Stimulated activated CD8-positive, alpha-beta memory T cell treated with anti-CD3 and anti-CD28 coated beads, Interleukin-15, amount 100 ng/mL, for 4 hours (primary cell): ENCODE results near the gene GPR17.

Source experiments
- DNase-seq, 2 donors: peaks; one replicate each; pipeline ENCODE4 v3.0.0-alpha.2; 2020; ENCODE audit warnings: low read depth in 2 of 2

GPR17 gene

DNA sequence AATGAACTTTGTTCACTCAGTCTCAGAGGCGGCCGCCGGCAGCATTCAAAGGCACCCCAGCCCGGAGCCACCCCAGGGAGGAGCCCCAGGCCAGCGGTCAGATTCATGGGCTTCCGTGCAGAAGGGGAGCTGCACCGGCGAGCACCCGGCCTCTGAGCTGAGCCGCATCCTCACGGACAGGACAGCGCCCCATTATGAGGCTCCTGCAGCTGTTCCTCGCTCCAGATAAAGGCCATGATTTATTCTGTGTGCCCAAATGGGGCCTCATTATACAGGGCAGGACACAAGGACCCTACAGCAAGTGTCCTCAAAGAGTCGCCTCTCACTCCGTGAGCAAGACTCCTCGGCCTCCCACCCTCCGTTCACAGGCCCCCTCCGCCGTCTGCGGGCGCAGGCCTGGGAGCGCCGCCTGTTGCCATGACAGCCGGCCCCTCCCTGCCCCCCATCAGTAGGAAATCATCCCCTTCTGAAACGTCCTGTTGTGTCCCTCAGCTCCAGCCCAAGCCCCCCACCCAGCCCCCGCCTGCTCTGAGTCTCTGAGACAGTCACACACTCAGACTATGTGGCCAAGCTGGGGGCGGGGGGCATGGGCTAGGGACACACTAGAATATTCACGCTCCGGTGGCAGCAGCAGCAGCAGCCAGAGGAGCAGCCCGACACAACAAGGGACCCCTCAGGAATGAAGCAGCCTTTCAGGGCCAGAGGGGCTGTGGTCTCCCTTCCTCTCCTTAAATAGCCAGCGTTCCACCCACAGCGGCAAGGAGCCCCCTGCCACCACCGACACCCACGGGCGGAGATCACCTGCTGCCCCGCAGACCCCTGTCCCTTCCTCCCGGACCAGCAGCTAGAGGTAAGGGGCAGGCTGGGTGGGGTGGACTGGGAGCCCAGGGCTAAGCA lies at the start of gene GPR17:
TSS of gene GPR17 (plus strand) at position 759 of the 897 bp plus-strand sequence. CDS start 4,583 bp downstream, outside the sequence.
- DNase-seq = no peak

- no peak for DNase-seq
These were observed 49.5 kb upstream of the GPR17 start for GRCh38 chr2:127596311-127597045.

DNA sequence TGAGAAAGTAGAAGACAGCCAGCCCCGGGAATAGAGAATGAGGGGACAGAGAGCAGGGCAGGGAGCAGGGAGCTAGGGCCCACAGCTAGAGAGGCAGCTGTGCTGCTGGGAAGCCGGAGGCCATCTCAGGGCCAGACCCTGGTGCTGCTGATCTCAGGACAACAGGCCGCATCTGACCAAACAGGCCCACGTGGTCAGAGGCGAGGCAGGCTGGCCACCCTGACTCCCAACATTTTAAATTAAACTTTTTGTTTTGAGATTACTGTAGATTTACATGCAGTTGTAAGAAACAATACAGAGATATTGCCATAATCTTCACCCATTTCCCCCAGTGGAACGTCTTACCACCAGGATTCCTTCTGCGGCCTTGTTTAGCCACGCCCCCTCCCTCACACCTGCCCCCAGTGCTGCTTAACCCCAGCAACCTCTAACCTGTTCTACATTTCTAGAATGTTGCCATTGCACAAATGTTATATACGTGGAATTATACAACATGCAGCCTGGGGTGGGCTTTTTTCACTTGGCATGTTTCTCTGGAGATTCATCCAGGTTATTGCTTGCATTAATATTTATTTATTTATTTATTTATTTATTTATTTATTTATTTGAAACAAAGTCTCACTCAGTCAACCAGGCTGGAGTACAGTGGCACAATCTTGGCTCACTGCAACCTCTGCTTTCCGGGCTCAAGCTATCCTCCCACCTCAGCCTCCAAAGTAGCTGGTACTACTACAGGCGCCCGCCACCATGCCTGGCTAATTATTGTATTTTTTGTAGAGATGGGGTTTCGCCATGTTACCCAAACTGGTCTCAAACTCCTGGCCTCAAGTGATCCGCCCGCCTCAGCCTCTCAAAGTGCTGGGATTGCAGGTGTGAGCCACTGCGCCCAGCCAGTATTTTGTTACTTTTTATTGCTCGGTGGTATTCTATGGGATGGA lies 48.6 kb upstream of the GPR17 start:
- DNase-seq = no peak

DNA sequence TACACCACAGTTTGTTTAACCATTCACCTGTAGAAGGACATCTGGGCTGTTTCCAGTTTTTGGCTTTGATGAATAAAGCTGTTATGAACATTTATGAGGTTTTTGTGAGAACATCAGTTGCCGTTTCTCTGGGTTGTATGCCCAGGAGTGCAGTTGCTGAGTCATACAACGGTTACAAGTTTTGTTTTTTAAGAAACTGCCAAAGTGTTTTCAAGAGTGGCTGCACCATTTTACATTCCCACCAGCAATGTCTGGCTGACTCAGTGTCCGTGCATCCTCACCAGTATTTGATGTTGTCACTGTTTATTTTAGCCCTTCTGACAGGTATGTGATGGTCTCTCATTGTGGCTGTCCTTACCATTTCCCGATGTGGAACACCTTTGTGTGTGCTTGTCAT lies 48.0 kb upstream of the GPR17 start:
- no peak for DNase-seq

DNA sequence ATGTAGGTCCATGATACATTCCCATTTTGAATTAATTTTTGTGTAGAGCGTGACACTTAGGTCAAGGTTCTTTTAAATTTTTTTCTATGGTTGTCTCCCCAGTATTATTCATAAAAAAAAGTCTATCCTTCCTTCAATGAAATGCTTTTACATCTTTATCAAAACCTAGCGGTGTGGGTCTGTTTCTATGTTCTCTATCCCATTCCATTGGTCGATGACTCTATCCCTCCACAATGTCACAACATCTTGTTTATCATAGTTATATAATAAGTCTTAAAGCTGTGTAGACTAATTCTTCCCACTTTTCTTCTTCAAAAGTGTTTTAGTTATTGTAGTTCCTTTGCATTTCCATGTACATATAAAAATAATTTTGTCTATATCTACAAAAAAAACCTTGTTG lies 47.2 kb upstream of the GPR17 start:
- no peak for DNase-seq

- no peak for DNase-seq
These were observed 46.7 kb upstream of the GPR17 start for GRCh38 chr2:127599211-127599610.

GRCh38 chr2:127604986-127605385 lies 41.0 kb upstream of the GPR17 start:
- no peak for DNase-seq

DNA sequence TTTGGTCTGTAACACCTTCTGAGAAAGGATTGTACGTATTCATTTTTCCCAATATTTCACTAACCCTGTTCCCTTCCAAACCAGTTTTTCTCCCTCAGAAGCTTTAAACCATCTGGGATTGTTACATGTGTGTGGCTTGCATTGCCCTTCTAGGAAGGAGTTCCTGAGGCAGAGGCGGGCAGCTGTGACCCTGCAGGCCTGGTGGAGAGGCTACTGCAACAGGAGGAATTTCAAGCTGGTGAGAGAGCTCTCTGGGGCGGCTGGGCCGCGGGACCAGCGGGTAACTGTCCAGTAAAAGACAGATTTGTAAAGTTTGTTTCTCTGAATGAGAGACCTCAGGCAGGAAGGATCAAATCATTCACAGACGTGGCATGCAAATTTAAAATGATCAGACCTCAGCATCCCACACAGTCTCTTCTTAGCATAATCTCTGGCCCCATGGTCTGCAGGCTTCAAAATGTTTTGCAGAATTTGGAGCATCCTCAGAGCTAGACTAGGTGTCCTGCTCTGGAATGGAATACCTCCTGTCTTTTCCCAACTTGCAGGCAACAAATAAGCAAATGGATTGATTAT lies 40.2 kb upstream of the GPR17 start:
- no peak for DNase-seq

DNA sequence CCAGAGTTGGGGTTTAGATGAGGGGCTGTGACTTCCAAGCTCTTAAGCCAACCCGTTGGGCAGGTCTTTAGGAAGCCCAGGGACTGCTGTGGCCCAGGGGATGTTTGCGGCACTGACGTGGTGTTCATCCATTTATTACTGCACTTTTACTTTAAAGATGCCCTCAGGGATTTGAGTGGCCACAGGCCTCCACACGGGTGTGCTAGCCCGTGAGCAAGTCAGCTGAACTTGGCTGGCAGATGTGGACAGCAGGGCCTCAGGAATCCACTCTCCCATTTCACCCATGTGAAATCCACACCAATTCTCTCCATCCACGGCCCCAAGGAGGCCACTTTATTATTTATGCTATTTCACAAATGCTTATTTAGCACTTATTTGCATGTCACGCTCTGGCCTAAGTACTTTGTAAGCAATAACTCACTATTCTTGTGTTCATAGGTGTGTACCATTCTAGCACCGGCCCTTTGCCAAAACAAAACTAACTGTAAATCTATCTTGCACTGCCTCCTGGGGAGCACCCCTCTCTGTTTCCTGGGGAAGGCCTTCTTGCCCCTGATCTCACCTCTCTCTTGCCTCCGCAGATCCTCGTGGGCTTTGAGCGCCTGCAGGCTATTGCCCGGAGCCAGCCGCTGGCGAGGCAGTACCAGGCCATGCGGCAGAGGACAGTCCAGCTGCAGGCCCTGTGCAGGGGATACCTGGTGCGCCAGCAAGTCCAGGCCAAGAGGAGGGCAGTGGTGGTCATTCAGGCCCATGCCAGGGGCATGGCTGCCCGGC lies 39.1 kb upstream of the GPR17 start:
- no peak for DNase-seq

DNA sequence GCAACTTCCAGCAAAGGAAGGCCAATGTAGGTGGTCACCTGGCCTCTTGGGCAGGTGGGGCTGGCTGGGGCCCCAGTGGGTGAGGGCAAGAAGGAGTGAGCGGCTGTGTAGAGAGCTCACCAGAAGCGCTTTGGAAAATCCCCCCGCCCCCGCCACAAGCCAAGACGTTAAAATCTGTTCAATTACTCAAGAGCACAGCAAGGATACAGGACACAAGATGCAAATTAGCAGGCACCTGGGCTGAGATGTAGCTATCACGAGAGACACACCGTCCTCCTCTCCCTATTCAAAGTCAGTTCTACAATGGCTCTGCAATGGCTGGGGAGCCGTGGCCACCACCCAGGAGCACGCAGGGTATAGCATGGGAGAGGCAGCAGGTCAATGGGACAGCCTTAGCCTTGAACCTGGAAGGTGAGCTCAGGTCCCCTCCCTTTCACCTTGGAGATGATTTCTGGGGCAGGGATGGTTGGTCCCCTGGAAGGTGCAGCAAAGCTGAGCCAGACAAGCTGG lies 38.5 kb upstream of the GPR17 start:
- no peak for DNase-seq

DNA sequence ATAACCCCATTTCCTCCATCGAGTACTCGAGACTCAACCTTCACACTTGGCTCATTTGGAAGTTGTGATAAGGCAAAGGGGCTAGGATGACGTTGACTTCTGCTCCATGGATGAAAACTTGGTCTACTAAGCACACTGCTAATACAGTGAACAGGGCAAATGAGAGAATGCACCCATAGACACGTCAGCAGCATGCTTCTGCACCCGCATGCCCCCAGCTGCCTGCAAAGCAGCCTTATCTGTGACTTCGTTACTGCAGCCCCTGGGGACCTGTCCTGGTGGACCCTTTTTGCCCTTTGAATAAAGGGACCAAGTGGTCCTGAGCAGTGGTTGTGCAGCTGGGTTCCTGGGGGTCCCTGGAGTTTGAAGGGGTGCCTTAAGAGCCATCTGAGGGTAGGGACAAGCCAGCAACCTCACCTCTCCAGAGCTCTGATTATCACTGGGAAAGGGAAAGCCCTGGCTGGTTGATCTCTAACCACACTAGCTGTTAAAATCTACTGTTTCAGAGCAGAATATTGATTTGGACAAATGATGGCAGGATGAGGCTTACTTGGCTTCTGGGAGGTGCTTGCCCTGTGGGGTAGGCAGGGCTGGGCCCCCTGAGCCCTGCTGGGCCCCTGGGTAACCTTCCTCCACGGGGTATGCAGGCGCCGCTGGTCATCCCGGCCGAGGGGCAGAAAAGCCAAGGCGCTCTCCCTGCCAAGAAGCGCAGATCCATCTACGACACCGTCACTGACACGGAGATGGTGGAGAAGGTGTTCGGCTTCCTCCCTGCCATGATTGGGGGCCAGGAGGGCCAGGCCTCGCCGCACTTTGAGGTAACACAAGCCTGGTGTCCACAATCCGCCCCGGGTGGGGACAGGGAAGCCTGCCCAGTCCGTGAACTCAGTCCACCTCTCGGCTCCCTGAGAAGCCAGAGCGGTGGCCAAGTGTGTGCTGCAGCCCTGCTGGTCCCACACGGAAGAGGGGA lies 37.6 kb upstream of the GPR17 start:
- DNase-seq = no peak

- no peak for DNase-seq
These were observed 36.8 kb upstream of the GPR17 start for GRCh38 chr2:127609031-127609751.

- no peak for DNase-seq
These were observed 36.1 kb upstream of the GPR17 start for GRCh38 chr2:127609818-127610217.

- no peak for DNase-seq
These were observed 35.4 kb upstream of the GPR17 start for GRCh38 chr2:127610561-127610960.

- no peak for DNase-seq
These were observed 34.7 kb upstream of the GPR17 start for GRCh38 chr2:127611076-127611925.

DNA sequence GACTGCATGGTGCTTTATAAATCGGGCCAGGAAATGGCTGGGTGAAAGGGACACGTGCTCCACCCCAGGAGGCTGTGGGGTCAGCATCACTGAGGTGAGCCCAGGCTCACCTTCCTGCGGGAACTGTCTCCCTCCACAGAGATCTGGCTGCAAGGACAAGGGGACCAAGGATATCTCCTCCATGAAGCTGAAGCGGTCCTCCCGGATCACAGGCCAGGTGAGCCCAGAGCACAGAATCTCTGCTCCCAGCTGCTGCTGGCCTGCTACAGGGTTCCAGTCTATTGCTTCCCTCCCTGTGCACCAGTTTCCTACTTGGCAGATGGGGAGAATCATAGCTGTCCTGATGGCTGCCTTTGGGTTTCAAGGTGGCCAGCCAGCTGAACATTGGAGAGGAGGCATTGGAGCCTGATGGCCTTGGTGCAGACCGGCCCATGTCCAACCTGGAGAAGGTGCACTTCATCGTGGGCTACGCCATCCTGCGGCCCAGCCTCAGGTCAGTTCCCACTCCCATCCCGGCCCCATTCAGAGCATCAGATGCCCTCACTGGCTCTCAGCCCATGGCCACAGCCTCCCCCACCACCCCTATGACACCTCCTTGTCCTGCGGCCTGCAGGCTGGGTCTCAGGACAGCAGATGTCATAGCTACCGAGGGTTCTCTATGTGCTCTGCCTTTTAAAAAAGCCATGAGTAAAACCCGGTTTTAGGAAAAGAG lies 33.7 kb upstream of the GPR17 start:
- no peak for DNase-seq

DNA sequence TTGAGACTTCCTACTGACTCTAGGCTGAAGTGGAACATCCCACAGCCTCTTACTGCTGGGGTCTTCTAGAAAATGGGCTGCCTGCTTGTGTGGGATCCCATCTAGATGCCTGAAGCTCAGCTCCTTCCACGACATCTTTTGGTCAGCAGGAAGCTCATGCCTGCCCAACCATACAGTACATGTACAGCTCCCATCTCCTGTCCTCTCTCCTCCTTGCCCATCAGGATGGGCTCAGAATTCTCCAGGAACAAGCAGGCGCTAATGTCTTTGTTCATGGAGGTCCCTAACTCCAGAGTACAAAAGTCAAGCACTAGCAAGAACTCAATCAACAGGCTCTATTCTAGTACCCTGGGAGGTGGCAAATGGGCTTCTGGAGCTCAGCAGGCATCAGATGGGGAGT lies 31.7 kb upstream of the GPR17 start:
- DNase-seq = no peak
